Measurements from ENCODE around the gene GABARAPL2. TPM values are rescaled to one million over a fixed set of nuclear protein-coding genes. Genes with fewer than 3 reads are reported as not detected.

Gene GABARAPL2
- total RNA-seq, 2 experiments from 2014 or later, result 47.6 TPM

DNA sequence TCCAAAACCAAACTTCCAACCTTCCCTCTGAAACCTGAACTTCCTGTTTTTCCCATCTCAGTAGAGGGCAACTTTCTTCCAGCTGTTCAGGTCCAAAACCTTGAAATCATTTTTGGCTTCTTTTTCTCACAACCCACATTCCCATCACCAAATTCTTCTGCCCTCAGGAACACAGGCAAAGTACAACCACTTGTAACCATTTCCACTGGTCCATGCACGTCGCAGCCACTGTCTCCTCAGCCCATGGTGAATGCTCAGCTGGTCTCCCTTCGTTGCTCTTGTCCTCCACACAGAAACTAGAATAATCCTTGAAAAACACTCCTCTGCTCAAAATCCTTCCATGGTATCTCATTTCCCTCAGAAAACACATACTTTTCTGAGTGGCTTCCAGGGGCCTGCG lies 60.6 kb downstream of the GABARAPL2 start:
- peaks cover 59% of the 10 kb centered on the region for H3K36me3 Mint-ChIP-seq
- H3K27ac Mint-ChIP-seq, result peak overlapping the region; percentile 14
- DNase-seq, result no peak
- no peaks in the 10 kb centered on the region for H3K9me3 Mint-ChIP-seq
- no peak overlapping the region for H3K4me3 Mint-ChIP-seq
- no peaks in the 10 kb centered on the region for H3K27me3 Mint-ChIP-seq
- peaks cover 21% of the 10 kb centered on the region for H3K4me1 Mint-ChIP-seq

Other genes with a start within 250 kb of the GABARAPL2 start
- 10 to 100 TPM; 35.8 to 36.8 TPM for gene CFDP1, start 132.9 kb upstream of the GABARAPL2 start, total RNA-seq
- 10 to 100 TPM; 32.2 to 37.6 TPM for gene TMEM170A, start 101.7 kb upstream of the GABARAPL2 start, total RNA-seq
- under 1 TPM in 1 of 2 experiments, not detected in 1; 0.06 TPM for gene CHST6, start 70.9 kb upstream of the GABARAPL2 start, total RNA-seq
- not detected for gene CHST5, start 30.3 kb upstream of the GABARAPL2 start, total RNA-seq
- 1 to 10 TPM; 4.0 to 4.4 TPM for gene TMEM231, start 10.1 kb upstream of the GABARAPL2 start, total RNA-seq
- 10 to 100 TPM; 56.7 to 58.7 TPM for gene ADAT1, start 56.9 kb downstream of the GABARAPL2 start, total RNA-seq
- gene KARS1, start 81.3 kb downstream of the GABARAPL2 start, total RNA-seq, result 100 to 1,000 TPM; 347 to 366 TPM
- gene TERF2IP, start 81.4 kb downstream of the GABARAPL2 start, total RNA-seq, result 10 to 100 TPM; 68.8 to 73.5 TPM
- gene CPHXL2, start 110.6 kb downstream of the GABARAPL2 start, total RNA-seq, result not detected
- not detected for gene DUXB, start 135.1 kb downstream of the GABARAPL2 start, total RNA-seq
- gene CPHXL, start 160.1 kb downstream of the GABARAPL2 start, total RNA-seq, result not detected

All from activated naive CD8-positive, alpha-beta T cell treated with anti-CD3 and anti-CD28 coated beads for 36 hours (primary cell).